ENCODE results near the gene SLC25A20.

Gene SLC25A20

DNA sequence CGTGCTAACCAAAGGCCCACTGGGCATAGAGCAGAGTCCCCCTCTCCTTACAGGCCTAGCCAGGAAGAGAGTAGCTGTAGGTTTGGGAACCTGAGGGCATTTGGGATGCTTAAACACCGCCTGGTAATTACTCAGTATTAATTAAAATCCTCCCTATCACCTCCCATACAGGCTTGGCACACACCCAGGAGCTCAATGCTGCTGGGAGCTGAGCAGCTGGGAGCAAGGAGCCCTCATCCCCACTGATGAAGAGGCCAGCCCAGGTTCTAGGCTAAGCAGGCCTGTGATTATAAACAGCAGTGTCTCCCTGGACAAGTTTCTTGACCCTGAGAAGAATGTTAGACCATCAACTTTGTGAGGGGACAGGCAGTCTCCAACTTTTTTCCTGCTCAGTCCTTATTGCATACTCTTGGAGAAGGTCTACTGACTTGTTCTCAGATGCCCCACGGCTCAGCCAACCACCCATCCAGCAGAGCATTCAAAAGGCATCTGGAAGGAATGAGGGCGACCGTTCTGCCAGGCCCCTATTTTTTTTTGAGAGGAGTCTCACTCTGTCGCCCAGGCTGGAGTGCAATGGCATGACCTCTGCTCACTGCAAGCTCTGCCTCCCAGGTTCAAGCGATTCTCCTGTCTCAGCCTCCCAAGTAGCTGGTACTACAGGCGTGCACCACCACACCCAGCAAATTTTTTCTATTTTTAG is 49.7 kb downstream of the SLC25A20 start:
- in situ Hi-C loops (cut with MboI; ENCODE audit: low sequenced_read_pairs, unreplicated experiment): no loop called here
- TF ChIP-seq, protein P1, sequence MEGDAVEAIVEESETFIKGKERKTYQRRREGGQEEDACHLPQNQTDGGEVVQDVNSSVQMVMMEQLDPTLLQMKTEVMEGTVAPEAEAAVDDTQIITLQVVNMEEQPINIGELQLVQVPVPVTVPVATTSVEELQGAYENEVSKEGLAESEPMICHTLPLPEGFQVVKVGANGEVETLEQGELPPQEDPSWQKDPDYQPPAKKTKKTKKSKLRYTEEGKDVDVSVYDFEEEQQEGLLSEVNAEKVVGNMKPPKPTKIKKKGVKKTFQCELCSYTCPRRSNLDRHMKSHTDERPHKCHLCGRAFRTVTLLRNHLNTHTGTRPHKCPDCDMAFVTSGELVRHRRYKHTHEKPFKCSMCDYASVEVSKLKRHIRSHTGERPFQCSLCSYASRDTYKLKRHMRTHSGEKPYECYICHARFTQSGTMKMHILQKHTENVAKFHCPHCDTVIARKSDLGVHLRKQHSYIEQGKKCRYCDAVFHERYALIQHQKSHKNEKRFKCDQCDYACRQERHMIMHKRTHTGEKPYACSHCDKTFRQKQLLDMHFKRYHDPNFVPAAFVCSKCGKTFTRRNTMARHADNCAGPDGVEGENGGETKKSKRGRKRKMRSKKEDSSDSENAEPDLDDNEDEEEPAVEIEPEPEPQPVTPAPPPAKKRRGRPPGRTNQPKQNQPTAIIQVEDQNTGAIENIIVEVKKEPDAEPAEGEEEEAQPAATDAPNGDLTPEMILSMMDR (IDR thresholded peaks at IDR 0.05; ENCODE audit: borderline replicate concordance, control extremely low read depth, extremely low read depth, insufficient read depth, missing control alignments): no peak
- DNase-seq (ENCODE audit: low spot score): no peak

DNA sequence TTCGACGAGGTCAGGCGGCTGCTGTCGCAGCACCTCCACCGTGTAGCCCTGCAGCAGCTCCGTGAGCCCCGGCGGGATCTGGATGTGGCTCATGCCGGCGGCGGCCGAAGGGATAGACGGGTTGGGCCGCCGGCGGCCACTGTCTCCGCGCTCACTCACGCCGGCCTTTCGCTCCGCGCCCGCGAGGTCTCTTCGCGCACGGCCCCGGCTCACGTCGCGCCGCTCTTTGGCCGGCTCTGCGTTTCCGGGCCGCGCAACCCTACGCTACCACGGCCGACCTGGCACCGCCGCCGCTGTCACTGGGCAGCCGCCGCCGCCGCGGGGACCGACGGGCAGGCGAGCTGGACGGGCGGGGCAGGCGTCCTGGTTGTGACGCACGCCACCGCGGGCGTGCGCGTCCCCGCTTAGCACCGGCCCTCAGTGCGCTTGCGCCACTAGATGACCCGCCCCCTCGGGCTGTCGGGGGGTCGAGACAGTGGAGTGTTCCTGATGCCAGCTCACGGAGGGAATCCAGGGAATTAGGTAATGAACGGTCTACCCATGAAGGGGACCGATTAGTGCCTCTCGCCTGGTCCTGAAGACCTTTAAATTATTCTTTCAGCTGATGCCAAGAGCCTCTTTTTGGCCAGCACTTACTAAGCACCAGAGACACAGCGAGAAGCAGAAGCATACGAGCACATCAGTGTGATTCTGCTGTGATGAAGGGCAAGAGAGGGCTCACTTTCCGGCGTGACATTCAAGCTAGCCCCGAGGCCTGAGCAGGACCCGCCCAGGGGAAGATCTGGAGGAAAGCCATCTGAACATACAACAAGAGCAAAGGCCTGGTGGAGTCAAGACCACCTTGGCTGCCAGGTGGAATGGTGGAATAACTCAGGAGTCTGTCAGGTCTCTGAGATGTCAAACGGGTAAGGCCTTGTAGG is 50.9 kb downstream of the SLC25A20 start, which contains the start of gene PRKAR2A:
PRKAR2A (minus strand) TSS at position 371 of the 920 bp plus-strand sequence; CDS start at position 93, 278 bp downstream.
- TF ChIP-seq, protein P1 (IDR thresholded peaks at IDR 0.05; ENCODE audit: borderline replicate concordance, control extremely low read depth, extremely low read depth, insufficient read depth, missing control alignments): no peak
- DNase-seq (ENCODE audit: low spot score): peak; percentile 97
- in situ Hi-C loops (cut with MboI; ENCODE audit: low sequenced_read_pairs, unreplicated experiment): no loop called here

DNA sequence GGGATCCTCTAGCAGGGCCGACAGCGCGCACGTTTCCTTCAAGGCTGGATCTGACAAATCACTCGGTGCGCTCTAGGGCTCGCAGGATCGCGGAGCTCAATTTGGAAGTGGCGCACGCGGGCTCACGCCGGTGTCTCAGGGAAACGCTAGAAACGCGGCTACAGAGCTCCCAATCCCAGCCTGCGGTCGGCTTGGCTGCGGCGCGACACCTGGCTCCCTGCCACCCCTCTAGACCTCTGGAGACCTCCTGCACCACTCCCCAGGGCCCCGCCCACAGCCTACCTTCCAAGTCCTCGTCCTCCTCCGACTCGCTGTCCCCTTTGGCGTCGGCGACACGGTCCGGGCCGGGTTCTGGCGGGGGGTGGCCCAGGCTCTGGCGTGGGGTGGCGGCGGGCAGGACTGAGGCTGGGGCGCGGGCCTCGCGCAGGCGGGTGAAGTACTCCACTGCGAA is 51.6 kb downstream of the SLC25A20 start:
- TF ChIP-seq, protein P1 (IDR thresholded peaks at IDR 0.05; ENCODE audit: borderline replicate concordance, control extremely low read depth, extremely low read depth, insufficient read depth, missing control alignments): no peak
- DNase-seq (ENCODE audit: low spot score): peak; percentile 62
- in situ Hi-C loops (cut with MboI; ENCODE audit: low sequenced_read_pairs, unreplicated experiment): no loop called here

DNA sequence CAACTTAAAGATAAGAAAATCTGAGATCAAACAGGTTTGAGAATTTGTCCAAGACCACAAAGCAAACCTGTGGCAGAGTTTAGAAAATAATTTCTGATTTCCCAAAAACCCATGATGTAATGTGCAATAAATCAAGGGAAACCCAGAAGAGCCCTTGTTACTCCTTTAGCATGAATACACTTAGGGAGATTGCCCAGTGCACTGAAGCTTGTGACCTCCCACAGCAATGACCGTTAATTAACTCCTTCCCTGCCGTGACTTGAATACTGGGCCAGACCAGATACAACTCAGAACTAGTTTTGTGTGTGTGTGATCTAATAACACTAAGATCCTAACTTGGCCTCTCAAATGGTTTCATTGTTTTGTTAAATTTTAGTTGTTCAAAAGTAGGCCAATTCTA is 53.5 kb downstream of the SLC25A20 start:
- TF ChIP-seq, protein P1 (IDR thresholded peaks at IDR 0.05; ENCODE audit: borderline replicate concordance, control extremely low read depth, extremely low read depth, insufficient read depth, missing control alignments): no peak
- no peak for DNase-seq (ENCODE audit: low spot score)
- in situ Hi-C loops (cut with MboI; ENCODE audit: low sequenced_read_pairs, unreplicated experiment): no loop called here

DNA sequence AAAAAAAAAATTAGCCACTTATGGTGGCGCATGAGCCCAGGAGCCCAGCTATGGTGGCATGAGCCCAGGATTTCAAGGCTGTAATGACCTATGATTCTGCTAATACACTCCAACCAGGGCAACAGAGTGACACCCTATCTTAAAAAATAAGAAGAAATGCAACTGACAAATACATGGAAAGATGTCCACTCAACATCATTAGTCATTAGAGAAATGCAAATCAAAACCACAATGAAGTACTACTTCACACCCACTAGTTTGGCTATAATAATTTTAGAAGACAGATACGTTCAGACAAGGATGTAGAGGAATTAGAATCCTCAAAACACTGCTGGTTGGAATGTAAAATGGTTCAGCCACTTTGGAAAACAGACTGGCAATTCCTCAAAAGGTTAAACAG is 61.5 kb downstream of the SLC25A20 start:
- TF ChIP-seq, protein P1 (IDR thresholded peaks at IDR 0.05; ENCODE audit: borderline replicate concordance, control extremely low read depth, extremely low read depth, insufficient read depth, missing control alignments): no peak
- DNase-seq (ENCODE audit: low spot score): no peak
- in situ Hi-C loops (cut with MboI; ENCODE audit: low sequenced_read_pairs, unreplicated experiment): no loop called here

DNA sequence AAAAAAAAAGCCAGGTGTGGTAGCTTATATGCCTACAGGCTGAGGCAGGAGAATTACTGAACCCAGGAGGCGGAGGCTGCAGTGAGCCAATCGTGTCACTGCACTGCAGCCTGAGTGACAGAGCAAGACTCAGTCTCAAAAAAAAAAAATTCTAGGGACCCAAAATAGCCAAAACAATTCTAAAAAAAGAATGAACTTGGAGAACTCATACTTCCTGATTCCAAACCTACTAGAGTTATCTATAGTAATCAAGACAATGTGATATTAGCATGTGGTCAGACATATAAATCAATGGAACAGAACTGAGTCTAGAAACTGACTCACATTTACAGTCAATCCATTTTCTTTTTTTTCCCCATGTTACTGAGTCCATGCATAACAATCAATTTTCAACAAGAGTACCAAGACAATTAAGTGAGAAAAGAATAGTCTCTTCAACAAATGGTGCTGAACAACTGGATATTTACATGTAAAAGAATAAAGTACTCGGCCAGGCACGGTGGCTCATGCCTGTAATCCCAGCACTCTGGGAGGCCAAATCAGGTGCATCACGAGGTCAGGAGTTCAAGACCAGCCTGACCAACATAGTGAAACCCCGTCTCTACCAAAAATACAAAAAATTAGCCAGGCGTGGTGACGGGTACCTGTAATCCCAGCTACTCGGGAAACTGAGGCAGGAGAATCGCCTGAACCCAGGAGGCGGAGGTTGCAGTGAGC is 62.9 kb downstream of the SLC25A20 start:
- DNase-seq (ENCODE audit: low spot score): no peak
- TF ChIP-seq, protein P1 (IDR thresholded peaks at IDR 0.05; ENCODE audit: borderline replicate concordance, control extremely low read depth, extremely low read depth, insufficient read depth, missing control alignments): no peak
- in situ Hi-C loops (cut with MboI; ENCODE audit: low sequenced_read_pairs, unreplicated experiment): no loop called here
